CD4-positive, alpha-beta memory T cell (primary cell): ENCODE results near the gene TMCC2. TPM values are rescaled to one million over a fixed set of nuclear protein-coding genes. Genes with fewer than 3 reads are reported as not detected.

Experiments
- CTCF ChIA-PET: fragments of 350-600 bp; sonication (Branson Sonifier 250); formaldehyde crosslinking; loops from one replicate; lab custom pipeline; 2021; ENCODE audit warnings: inconsistent platforms; ENCODE audit not compliant: partially characterized antibody; lab: Charles Lee
- POLR2A ChIA-PET: fragments of 350-600 bp; sonication (Branson Sonifier 250); formaldehyde crosslinking; loops from one replicate; lab custom pipeline; 2021; ENCODE audit not compliant: partially characterized antibody; lab: Charles Lee
- DNase-seq, 5 donors: peaks; one replicate each; pipeline versions ENCODE4 v3.0.0 to v3.0.0-alpha.2; 2020 to 2022; ENCODE audit warnings: mixed read lengths in 1 of 5
- H3K27ac ChIP-seq: one replicate; pipeline ENCODE4 v1.7.0; 2013; ENCODE audit warnings: low read depth, low read length
- H3K27me3 ChIP-seq: 2 replicates; pipeline ENCODE4 v1.7.0; 2013; ENCODE audit warnings: mild to moderate bottlenecking, low read length, moderate library complexity; ENCODE audit not compliant: insufficient read depth
- H3K36me3 ChIP-seq: 2 replicates; pipeline ENCODE4 v1.7.0; 2013; ENCODE audit warnings: mild to moderate bottlenecking, low read length, moderate library complexity; ENCODE audit not compliant: insufficient read depth
- H3K4me1 ChIP-seq: 2 replicates; pipeline ENCODE4 v1.7.0; 2013; ENCODE audit warnings: mild to moderate bottlenecking, low read length, moderate library complexity; ENCODE audit not compliant: insufficient read depth
- H3K4me3 ChIP-seq, 2 donors: one replicate each; pipeline ENCODE4 v1.7.0; 2013; ENCODE audit warnings: low read length in 2 of 2, mild to moderate bottlenecking in 1 of 2
- H3K9me3 ChIP-seq, 2 donors: one replicate each; pipeline ENCODE4 v1.7.0; 2013; ENCODE audit warnings: low read length in 2 of 2, control low read depth in 1 of 2; ENCODE audit not compliant: control insufficient read depth in 1 of 2
- H3K27ac Mint-ChIP-seq, 7 donors: one replicate each; pipeline ENCODE4 v1.8.0; 2020 to 2021; ENCODE audit warnings: mixed read lengths in 7 of 7, mild to moderate bottlenecking in 6 of 7, inconsistent platforms in 3 of 7, moderate library complexity in 3 of 7
- H3K27me3 Mint-ChIP-seq, 2 donors: one replicate each; pipeline ENCODE4 v1.8.0; 2020 to 2021; ENCODE audit warnings: mixed read lengths in 2 of 2
- H3K36me3 Mint-ChIP-seq, 2 donors: one replicate each; pipeline ENCODE4 v1.8.0; 2020 to 2021; ENCODE audit warnings: mixed read lengths in 2 of 2, inconsistent platforms in 1 of 2, mild to moderate bottlenecking in 1 of 2
- H3K4me1 Mint-ChIP-seq, 4 donors: one replicate each; pipeline ENCODE4 v1.8.0; 2020 to 2021; ENCODE audit warnings: mixed read lengths in 4 of 4, mild to moderate bottlenecking in 1 of 4
- H3K4me3 Mint-ChIP-seq, 8 donors: one replicate each; pipeline ENCODE4 v1.8.0; 2020 to 2021; ENCODE audit warnings: mixed read lengths in 8 of 8, mild to moderate bottlenecking in 7 of 8, moderate library complexity in 6 of 8, inconsistent platforms in 3 of 8
- H3K9me3 Mint-ChIP-seq, 8 donors: one replicate each; pipeline ENCODE4 v1.8.0; 2020 to 2021; ENCODE audit warnings: mixed read lengths in 8 of 8, mild to moderate bottlenecking in 5 of 8, inconsistent platforms in 3 of 8, moderate library complexity in 1 of 8
- intact Hi-C: fragments of 100-400 bp; cut with micrococcal nuclease; formaldehyde crosslinking; loops from one replicate; pipeline ENCODE4 v1.15.1; 2023
- polyA plus RNA-seq, 2 donors: library from polyadenylated mRNA; unstranded; fragments of 300-500 nt; fragmentation: Illumina TruSeq; gene quantifications; one replicate each; pipeline ENCODE4 v1.2.3, GENCODE V29; 2021
- total RNA-seq, 2 experiments: library from RNA; stranded (reverse); gene quantifications; one replicate each; pipeline ENCODE4 v1.2.3, GENCODE V29; 2021

The TMCC2 gene
- total and polyA plus RNA-seq, 4 experiments from 2014 or later, result 0.27 to 1.2 (median 0.76) TPM

- Histone ChIP-seq H3K27me3 (no peaks in the 10 kb centered on the region), H3K4me3 (peak within 1 kb of the TSS; percentile 67 to 82), H3K27ac (peak within 1 kb of the TSS; percentile 80), H3K9me3 (no peaks in the 10 kb centered on the region), H3K36me3 (no peaks in the 10 kb centered on the region), H3K4me1 (peaks cover 29% of the 10 kb centered on the region)
- ChIA-PET POLR2A (interaction anchor here (0.7 to 3.0 kb wide), 9 partner anchors 11 to 538 kb away, joined by 3 to 37 read pairs (median 5); partner anchors contain the start of genes NUCKS1, RBBP5 and TMCC2), CTCF (interaction anchor here (3.0 kb wide), 1 partner anchor 18 kb away, joined by 12 read pairs; the partner anchor contains the start of gene TMCC2)
- intact Hi-C loops, result loop anchor here (1.0 to 5.0 kb wide), 4 partner anchors 16 to 421 kb away; partner anchors contain the start of genes ELK4 and TMCC2
- DNase-seq, result peak; percentile 91 to 94 (median 93)
- H3K27me3 Mint-ChIP-seq, result peaks cover 0 to 5% of the 10 kb centered on the region in 2 donors
- peaks cover 22 to 48% (median 34%) of the 10 kb centered on the region in 4 donors for H3K4me1 Mint-ChIP-seq
- peak within 1 kb of the TSS; percentile 96 to 99 (median 97) for H3K27ac Mint-ChIP-seq
- peak within 1 kb of the TSS; percentile 89 to 98 (median 96) for H3K4me3 Mint-ChIP-seq
- peaks cover 0 to 11% of the 10 kb centered on the region in 2 donors for H3K36me3 Mint-ChIP-seq
- H3K9me3 Mint-ChIP-seq, result peaks cover 0 to 2% (median 0%) of the 10 kb centered on the region in 8 donors
These were observed 16.4 kb upstream of the TMCC2 start, which contains the start of gene DSTYK for GRCh38 chr1:205211169-205211838. DSTYK (minus strand) TSS chr1:205211702; CDS start chr1:205211535, 167 bp downstream.

GRCh38 chr1:205211839-205212536, 15.8 kb upstream of the TMCC2 start:
- H3K36me3 ChIP-seq, result no peaks in the 10 kb centered on the region
- intact Hi-C loops, result loop anchor here (1.0 to 5.0 kb wide), 4 partner anchors 15 to 420 kb away; partner anchors contain the start of genes ELK4 and TMCC2
- peak overlapping the region; percentile 80 for H3K27ac ChIP-seq
- POLR2A ChIA-PET, result interaction anchor here (0.6 to 3.0 kb wide), 11 partner anchors 8 to 538 kb away, joined by 3 to 37 read pairs (median 3); partner anchors contain the start of genes NUCKS1, RBBP5 and TMCC2
- H3K4me1 Mint-ChIP-seq, result peaks cover 22 to 48% (median 33%) of the 10 kb centered on the region in 4 donors
- H3K27me3 Mint-ChIP-seq, result peaks cover 0 to 5% of the 10 kb centered on the region in 2 donors
- H3K27ac Mint-ChIP-seq, result peak overlapping the region; percentile 95 to 99 (median 96)
- H3K4me1 ChIP-seq, result peaks cover 29% of the 10 kb centered on the region
- H3K9me3 ChIP-seq, result no peaks in the 10 kb centered on the region
- no peaks in the 10 kb centered on the region for H3K27me3 ChIP-seq
- peak overlapping the region; percentile 89 to 98 (median 96) for H3K4me3 Mint-ChIP-seq
- H3K9me3 Mint-ChIP-seq, result peaks cover 0 to 2% (median 0%) of the 10 kb centered on the region in 8 donors
- DNase-seq, result no peak
- CTCF ChIA-PET, result interaction anchor here (3.0 kb wide), 1 partner anchor 17 kb away, joined by 12 read pairs; the partner anchor contains the start of gene TMCC2
- peaks cover 0 to 11% of the 10 kb centered on the region in 2 donors for H3K36me3 Mint-ChIP-seq
- H3K4me3 ChIP-seq, result peak overlapping the region; percentile 67 to 82

DNA sequence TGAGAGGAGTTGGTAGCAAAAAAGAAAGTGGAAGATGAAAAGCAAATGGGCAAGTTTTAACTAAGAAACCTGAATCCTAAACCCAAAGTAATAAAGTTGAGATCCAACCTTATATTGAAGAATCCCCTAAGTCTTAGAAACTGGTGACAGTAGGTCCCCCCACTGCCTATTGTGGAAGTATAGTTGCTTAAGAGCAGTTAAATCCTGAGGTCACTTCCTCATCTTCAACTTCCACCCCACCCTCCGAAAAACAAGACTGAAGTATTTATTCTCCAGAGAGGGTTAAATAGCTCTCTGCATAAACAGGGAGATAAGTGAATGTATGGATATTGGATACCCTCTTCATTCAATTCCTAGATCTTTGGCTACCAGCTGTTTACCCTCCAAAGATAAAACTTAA, 13.0 kb upstream of the TMCC2 start:
- Mint-ChIP-seq H3K27me3 (peaks cover 1 to 10% of the 10 kb centered on the region in 2 donors), H3K36me3 (peaks cover 0 to 9% of the 10 kb centered on the region in 2 donors), H3K9me3 (peaks cover 0 to 2% (median 0%) of the 10 kb centered on the region in 8 donors)

GRCh38 chr1:205216588-205216987, 11.2 kb upstream of the TMCC2 start:
- no peak overlapping the region for H3K27ac ChIP-seq
- CTCF ChIA-PET, result no interaction called here
- POLR2A ChIA-PET, result no interaction called here
- peaks cover 10% of the 10 kb centered on the region for H3K4me1 ChIP-seq
- Mint-ChIP-seq H3K27ac (no peak overlapping the region), H3K27me3 (peaks cover 1 to 8% of the 10 kb centered on the region in 2 donors), H3K9me3 (peaks cover 0 to 2% (median 0%) of the 10 kb centered on the region in 8 donors), H3K36me3 (peaks cover 0 to 4% of the 10 kb centered on the region in 2 donors), H3K4me1 (peaks cover 9 to 19% (median 14%) of the 10 kb centered on the region in 4 donors), H3K4me3 (no peak overlapping the region)
- no peaks in the 10 kb centered on the region for H3K36me3 ChIP-seq
- intact Hi-C loops, result no loop called here
- H3K27me3 ChIP-seq, result peaks cover 4% of the 10 kb centered on the region
- no peaks in the 10 kb centered on the region for H3K9me3 ChIP-seq
- no peak for DNase-seq
- H3K4me3 ChIP-seq, result no peak overlapping the region

More for the DNA sequence above, 13.0 kb upstream of the TMCC2 start:
- Histone ChIP-seq H3K4me1 (peaks cover 19% of the 10 kb centered on the region), H3K27ac (no peak overlapping the region), H3K36me3 (no peaks in the 10 kb centered on the region), H3K9me3 (no peaks in the 10 kb centered on the region), H3K27me3 (no peaks in the 10 kb centered on the region), H3K4me3 (no peak overlapping the region)
- Mint-ChIP-seq H3K4me1 (peaks cover 16 to 37% (median 24%) of the 10 kb centered on the region in 4 donors), H3K27ac (no peak overlapping the region), H3K4me3 (peak overlapping the region in 3 of 8 donors; percentile 43 to 60 (median 58))
- intact Hi-C loops, result loop anchor here (5.0 kb wide), 1 partner anchor 418 kb away; the partner anchor contains the start of gene ELK4
- ChIA-PET POLR2A (no interaction called here), CTCF (interaction anchor here (1.7 kb wide), 1 partner anchor 14 kb away, joined by 4 read pairs; no protein-coding TSS in a partner anchor)
- no peak for DNase-seq

GRCh38 chr1:205217418-205217817, 10.3 kb upstream of the TMCC2 start:
- Histone ChIP-seq H3K27me3 (peaks cover 6% of the 10 kb centered on the region), H3K9me3 (no peaks in the 10 kb centered on the region), H3K4me3 (no peak overlapping the region), H3K4me1 (peaks cover 2% of the 10 kb centered on the region), H3K27ac (no peak overlapping the region), H3K36me3 (no peaks in the 10 kb centered on the region)
- no peak for DNase-seq
- Mint-ChIP-seq H3K27ac (no peak overlapping the region), H3K27me3 (peaks cover 1 to 9% of the 10 kb centered on the region in 2 donors), H3K9me3 (peaks cover 0 to under 1% (median 0%) of the 10 kb centered on the region in 8 donors), H3K4me1 (peaks cover 3 to 11% (median 7%) of the 10 kb centered on the region in 4 donors), H3K4me3 (no peak overlapping the region), H3K36me3 (no peaks in the 10 kb centered on the region)
- ChIA-PET CTCF (no interaction called here), POLR2A (no interaction called here)
- intact Hi-C loops, result no loop called here

- peaks cover 1 to 11% of the 10 kb centered on the region in 2 donors for H3K27me3 Mint-ChIP-seq
- H3K36me3 Mint-ChIP-seq, result no peaks in the 10 kb centered on the region
- Histone ChIP-seq H3K4me1 (no peaks in the 10 kb centered on the region), H3K36me3 (no peaks in the 10 kb centered on the region), H3K9me3 (no peaks in the 10 kb centered on the region), H3K27me3 (peaks cover 8% of the 10 kb centered on the region), H3K4me3 (no peak overlapping the region), H3K27ac (no peak overlapping the region)
- ChIA-PET CTCF (interaction anchor here (0.5 to 1.2 kb wide), 2 partner anchors 10 to 57 kb away, joined by 3 read pairs; no protein-coding TSS in a partner anchor), POLR2A (interaction anchor here (1.2 kb wide), 1 partner anchor 8 kb away, joined by 3 read pairs; no protein-coding TSS in a partner anchor)
- no peaks in the 10 kb centered on the region for H3K9me3 Mint-ChIP-seq
- H3K27ac Mint-ChIP-seq, result no peak overlapping the region
- intact Hi-C loops, result no loop called here
- no peak for DNase-seq
- peaks cover 0 to under 1% (median 0%) of the 10 kb centered on the region in 4 donors for H3K4me1 Mint-ChIP-seq
- H3K4me3 Mint-ChIP-seq, result no peak overlapping the region
These were observed 7.3 kb upstream of the TMCC2 start for GRCh38 chr1:205220421-205220820.
